Suprapubic skin (tissue), 4 donors: Measurements from ENCODE around the gene BMPR1B. TPM values are rescaled to one million over a fixed set of nuclear protein-coding genes. Genes with fewer than 3 reads are reported as not detected.

ENCODE experiments used
- DNase-seq, 2 donors: peaks; one replicate each; pipeline ENCODE4 v3.0.0-alpha.2; 2019; ENCODE audit warnings: low spot score in 2 of 2
- H3K27ac ChIP-seq: fragments of 200-600 bp; sonication (generic); one replicate; pipeline ENCODE4 v1.5.1; 2019
- H3K27me3 ChIP-seq: fragments of 200-600 bp; sonication (generic); one replicate; pipeline ENCODE4 v1.5.1; 2019
- H3K36me3 ChIP-seq: fragments of 200-600 bp; sonication (generic); one replicate; pipeline ENCODE4 v1.5.1; 2019
- H3K4me1 ChIP-seq: fragments of 200-600 bp; sonication (generic); one replicate; pipeline ENCODE4 v1.5.1; 2019
- H3K4me3 ChIP-seq: fragments of 200-600 bp; sonication (generic); one replicate; pipeline ENCODE4 v1.5.1; 2019; ENCODE audit warnings: mild to moderate bottlenecking
- H3K9me3 ChIP-seq: fragments of 200-600 bp; sonication (generic); one replicate; pipeline ENCODE4 v1.5.1; 2019
- EP300 ChIP-seq: sonication (generic); formaldehyde crosslinking; IDR thresholded peaks from one replicate; pipeline ENCODE4 v1.6.1; 2017; ENCODE audit warnings: antibody characterized with exemption
- POLR2A ChIP-seq, 2 donors: fragments of 450-650 bp; IDR thresholded peaks; one replicate each; pipeline ENCODE4 v1.6.1; 2017; ENCODE audit warnings: antibody characterized with exemption in 2 of 2, mild to moderate bottlenecking in 2 of 2, moderate library complexity in 2 of 2
- POLR2AphosphoS5 ChIP-seq, 3 donors: sonication (generic); formaldehyde crosslinking; IDR thresholded peaks; one replicate each; pipeline ENCODE4 v1.6.1; 2017; ENCODE audit warnings: antibody characterized with exemption in 3 of 3
- WGBS: methylation state at CpG from one replicate; pipeline ENCODE4 v1.1.5; 2018; 5-methylcytosine and 5-hydroxymethylcytosine counted together
- total RNA-seq, 4 donors: library from RNA; depleted of rRNA; stranded (reverse); fragments of >200 nt; gene quantifications; one replicate each; pipeline ENCODE4 v1.1.0, GENCODE V29; 2016
- TF ChIP-seq, protein P1 (sequence below), 2 donors: fragments of 200-600 bp in 1 of 2; fragments of 450-650 bp in 1 of 2; sonication (generic) in 1 of 2; IDR thresholded peaks; one replicate each; pipeline ENCODE4 v1.5.1; 2016 to 2019; ENCODE audit warnings: antibody characterized with exemption in 2 of 2, mild to moderate bottlenecking in 1 of 2, moderate library complexity in 1 of 2

BMPR1B gene
- total RNA-seq, 4 donors from 2014 or later, result 0.38 to 1.2 (median 0.75) TPM

DNA sequence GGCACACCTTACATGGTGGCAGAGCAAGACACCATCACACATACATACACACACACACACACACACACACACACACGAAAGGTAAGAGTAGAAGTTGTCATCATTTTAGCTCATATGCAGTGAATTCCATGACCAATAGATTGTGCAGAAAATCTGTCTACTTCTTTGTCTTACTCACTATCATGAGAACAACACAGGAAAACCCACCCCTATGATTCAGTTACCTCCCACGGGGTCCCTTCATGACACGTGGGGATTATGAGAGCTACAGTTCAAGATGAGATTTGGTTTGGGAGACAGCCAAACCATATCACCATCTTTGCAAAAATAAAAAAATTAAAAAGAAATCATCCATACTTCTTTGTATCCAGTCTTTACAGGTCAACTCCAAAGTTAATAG is 221.1 kb downstream of the BMPR1B start:
- Histone ChIP-seq H3K9me3 (no peaks in the 10 kb centered on the region), H3K27ac (no peak overlapping the region), H3K27me3 (no peaks in the 10 kb centered on the region), H3K36me3 (no peaks in the 10 kb centered on the region), H3K4me3 (no peak overlapping the region), H3K4me1 (no peaks in the 10 kb centered on the region)
- no peak for TF ChIP-seq EP300
- no peak for TF ChIP-seq POLR2AphosphoS5 (IDR thresholded peaks at IDR 0.05)
- TF ChIP-seq POLR2A (IDR thresholded peaks at IDR 0.05), result no peak
- TF ChIP-seq, protein P1, sequence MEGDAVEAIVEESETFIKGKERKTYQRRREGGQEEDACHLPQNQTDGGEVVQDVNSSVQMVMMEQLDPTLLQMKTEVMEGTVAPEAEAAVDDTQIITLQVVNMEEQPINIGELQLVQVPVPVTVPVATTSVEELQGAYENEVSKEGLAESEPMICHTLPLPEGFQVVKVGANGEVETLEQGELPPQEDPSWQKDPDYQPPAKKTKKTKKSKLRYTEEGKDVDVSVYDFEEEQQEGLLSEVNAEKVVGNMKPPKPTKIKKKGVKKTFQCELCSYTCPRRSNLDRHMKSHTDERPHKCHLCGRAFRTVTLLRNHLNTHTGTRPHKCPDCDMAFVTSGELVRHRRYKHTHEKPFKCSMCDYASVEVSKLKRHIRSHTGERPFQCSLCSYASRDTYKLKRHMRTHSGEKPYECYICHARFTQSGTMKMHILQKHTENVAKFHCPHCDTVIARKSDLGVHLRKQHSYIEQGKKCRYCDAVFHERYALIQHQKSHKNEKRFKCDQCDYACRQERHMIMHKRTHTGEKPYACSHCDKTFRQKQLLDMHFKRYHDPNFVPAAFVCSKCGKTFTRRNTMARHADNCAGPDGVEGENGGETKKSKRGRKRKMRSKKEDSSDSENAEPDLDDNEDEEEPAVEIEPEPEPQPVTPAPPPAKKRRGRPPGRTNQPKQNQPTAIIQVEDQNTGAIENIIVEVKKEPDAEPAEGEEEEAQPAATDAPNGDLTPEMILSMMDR (IDR thresholded peaks at IDR 0.05), result no peak
- 59% methylated on average over 3 of the region's 3 CpGs for WGBS
- DNase-seq, result no peak

DNA sequence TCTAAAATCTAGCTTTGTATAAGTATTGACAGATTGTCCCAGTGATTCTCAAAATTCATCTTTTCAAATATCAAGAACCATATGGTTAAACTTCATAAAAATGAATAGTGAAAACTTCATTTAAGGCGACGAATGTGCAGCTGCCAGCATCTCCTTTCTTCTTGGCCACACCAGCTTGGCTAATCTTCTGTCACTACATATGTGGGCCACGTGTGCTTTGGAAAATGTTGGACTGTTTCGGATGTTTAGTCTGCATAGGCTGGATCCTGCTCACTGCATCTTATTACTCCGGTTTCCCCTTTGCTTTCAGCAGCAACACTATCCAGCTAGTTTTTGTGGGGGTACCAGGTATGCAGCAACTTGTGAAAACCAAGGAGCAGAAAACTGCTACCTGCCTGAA is 221.9 kb downstream of the BMPR1B start:
- WGBS, result 75% methylated on average over 5 of the region's 5 CpGs
- no peak overlapping the region for H3K4me3 ChIP-seq
- no peaks in the 10 kb centered on the region for H3K36me3 ChIP-seq
- H3K27me3 ChIP-seq, result no peaks in the 10 kb centered on the region
- no peak overlapping the region for H3K27ac ChIP-seq
- no peaks in the 10 kb centered on the region for H3K9me3 ChIP-seq
- no peak for TF ChIP-seq EP300
- no peak for TF ChIP-seq POLR2AphosphoS5 (IDR thresholded peaks at IDR 0.05)
- TF ChIP-seq POLR2A (IDR thresholded peaks at IDR 0.05), result no peak
- TF ChIP-seq, protein P1 (IDR thresholded peaks at IDR 0.05), result no peak
- H3K4me1 ChIP-seq, result no peaks in the 10 kb centered on the region
- DNase-seq, result no peak

DNA sequence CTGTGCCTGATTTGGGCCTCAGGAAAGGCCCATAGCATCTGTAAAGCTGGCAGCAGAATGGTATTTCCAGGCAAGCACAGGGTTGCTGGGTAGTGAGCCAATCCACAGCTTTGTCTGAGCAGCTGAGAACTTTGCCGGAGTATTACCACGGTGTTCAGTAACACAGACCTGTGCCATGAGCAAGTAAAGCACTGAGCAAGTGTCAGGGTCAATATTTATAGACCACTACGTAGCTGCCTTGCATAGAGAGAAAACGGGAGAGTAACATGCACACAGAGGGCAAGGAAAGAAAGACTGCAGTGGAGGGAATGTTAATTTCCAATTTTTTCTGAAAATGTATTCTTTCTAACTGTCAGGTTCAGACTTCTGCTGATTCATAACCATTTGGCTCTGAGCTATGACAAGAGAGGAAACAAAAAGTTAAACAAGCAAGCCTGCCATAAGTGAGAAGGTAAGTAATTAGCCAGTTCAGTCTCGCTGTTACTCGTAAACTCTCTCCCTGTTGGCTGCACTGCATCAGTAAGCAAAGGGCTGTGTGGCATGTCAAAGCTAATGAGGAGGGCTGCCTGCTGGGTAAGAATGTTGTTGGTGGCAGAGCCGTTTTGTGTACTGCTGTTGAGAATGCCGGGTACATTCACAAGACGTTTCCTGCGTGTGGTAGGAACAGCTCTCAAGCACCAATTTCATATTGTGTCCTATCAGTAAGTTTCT is 238.1 kb downstream of the BMPR1B start:
- Histone ChIP-seq H3K9me3 (no peaks in the 10 kb centered on the region), H3K4me3 (no peak overlapping the region), H3K27me3 (no peaks in the 10 kb centered on the region), H3K36me3 (no peaks in the 10 kb centered on the region), H3K4me1 (peaks cover 10% of the 10 kb centered on the region), H3K27ac (no peak overlapping the region)
- DNase-seq, result no peak
- 30% methylated on average over 10 of the region's 10 CpGs for WGBS
- TF ChIP-seq EP300 (no peak), POLR2A (IDR thresholded peaks at IDR 0.05) (no peak), POLR2AphosphoS5 (IDR thresholded peaks at IDR 0.05) (no peak)
- TF ChIP-seq, protein P1 (IDR thresholded peaks at IDR 0.05), result no peak

DNA sequence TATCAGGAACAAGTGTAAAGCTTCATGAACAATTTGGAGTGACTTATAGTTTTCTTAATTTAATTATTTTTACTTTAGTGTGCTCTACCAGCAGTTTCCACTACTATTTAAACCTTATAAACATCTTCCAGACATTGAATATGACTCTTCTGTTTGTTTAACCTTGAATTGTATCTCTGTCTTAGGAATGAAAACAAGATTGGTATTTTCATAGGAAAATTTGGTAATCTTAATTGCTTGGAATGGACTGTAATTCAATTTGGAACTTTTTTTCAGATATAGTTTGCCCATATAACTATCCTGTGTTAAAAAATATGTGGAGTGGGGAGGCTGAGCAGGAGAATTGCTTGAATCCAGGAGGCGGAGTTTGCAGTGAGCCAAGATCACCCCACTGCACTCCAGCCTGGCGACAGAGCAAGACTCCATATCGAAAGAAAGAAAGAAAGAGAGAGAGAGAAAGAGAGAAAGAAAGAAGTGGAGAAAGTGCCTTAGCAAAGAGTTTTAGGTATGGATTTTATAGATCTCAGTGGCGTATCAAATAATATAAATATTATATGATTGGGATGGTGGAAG is 242.4 kb downstream of the BMPR1B start:
- DNase-seq, result no peak
- H3K9me3 ChIP-seq, result no peaks in the 10 kb centered on the region
- H3K4me1 ChIP-seq, result peaks cover 10% of the 10 kb centered on the region
- no peak overlapping the region for H3K27ac ChIP-seq
- no peaks in the 10 kb centered on the region for H3K27me3 ChIP-seq
- H3K36me3 ChIP-seq, result no peaks in the 10 kb centered on the region
- WGBS, result 95% methylated on average over 4 of the region's 4 CpGs
- no peak for TF ChIP-seq EP300
- TF ChIP-seq, protein P1 (IDR thresholded peaks at IDR 0.05), result no peak
- TF ChIP-seq POLR2AphosphoS5 (IDR thresholded peaks at IDR 0.05), result no peak
- TF ChIP-seq POLR2A (IDR thresholded peaks at IDR 0.05), result no peak
- no peak overlapping the region for H3K4me3 ChIP-seq

DNA sequence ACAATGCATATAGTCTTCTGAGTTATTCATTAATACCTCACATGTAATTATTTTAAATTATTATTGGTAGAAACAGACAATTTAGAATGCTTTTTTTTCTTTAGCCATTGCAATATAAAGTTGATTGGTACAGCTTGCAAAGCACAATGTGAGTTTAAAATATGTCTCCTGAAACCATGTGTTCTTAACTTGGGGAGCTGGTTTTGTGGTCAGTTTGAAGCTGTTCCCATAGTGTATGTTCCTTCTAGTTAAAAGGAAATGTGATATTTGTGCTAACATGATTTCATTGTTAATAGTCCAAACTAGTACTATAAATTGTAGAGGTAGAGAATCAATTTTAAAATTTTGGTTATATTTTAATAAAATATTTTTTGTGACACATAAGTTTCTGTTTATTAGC is 247.2 kb downstream of the BMPR1B start:
- DNase-seq, result no peak
- TF ChIP-seq POLR2A (IDR thresholded peaks at IDR 0.05), result no peak
- TF ChIP-seq POLR2AphosphoS5 (IDR thresholded peaks at IDR 0.05), result no peak
- TF ChIP-seq, protein P1 (IDR thresholded peaks at IDR 0.05), result no peak
- TF ChIP-seq EP300, result no peak
- Histone ChIP-seq H3K9me3 (no peaks in the 10 kb centered on the region), H3K4me3 (no peak overlapping the region), H3K27ac (no peak overlapping the region), H3K36me3 (no peaks in the 10 kb centered on the region), H3K27me3 (no peaks in the 10 kb centered on the region), H3K4me1 (no peaks in the 10 kb centered on the region)
